Spleen (tissue), 7 donors: ENCODE measurements around the gene MRPL52.

Experiments used
- POLR2A ChIP-seq, 3 donors: fragments of 450-650 bp; IDR thresholded peaks; one replicate each; pipeline ENCODE4 v1.5.1; 2017; ENCODE audit warnings: antibody characterized with exemption in 3 of 3, mild to moderate bottlenecking in 1 of 3
- POLR2AphosphoS5 ChIP-seq, 3 donors: sonication (generic); formaldehyde crosslinking; IDR thresholded peaks; one replicate each; pipeline ENCODE4 v1.5.1; 2017; ENCODE audit warnings: antibody characterized with exemption in 3 of 3
- TF ChIP-seq, protein P1 (sequence below), 11 experiments: fragments of 200-600 bp in 7 of 11; fragments of 450-650 bp in 4 of 11; sonication (generic) in 4 of 11; IDR thresholded peaks in 8 of 11; conservative IDR thresholded peaks in 3 of 11; 1 replicate in 7 of 11; 2 replicates in 4 of 11; pipeline versions ENCODE4 v1.4.0 to v1.8.0; 2016 to 2021; ENCODE audit warnings: antibody characterized with exemption in 11 of 11, inconsistent platforms in 4 of 11, mild to moderate bottlenecking in 1 of 11
- donor health status: DM: no; HTN: no; CAD: no; lungs with moderate emphysema.
- donor health status: DM: no; HTN: no; CAD: no.
- donor health status: DM: no; HTN: no; CAD: no.

GRCh38 chr14:22796087-22796707, 33.5 kb upstream of the MRPL52 start:
- TF ChIP-seq POLR2AphosphoS5 (IDR thresholded peaks at IDR 0.05), result no peak
- TF ChIP-seq, protein P1, sequence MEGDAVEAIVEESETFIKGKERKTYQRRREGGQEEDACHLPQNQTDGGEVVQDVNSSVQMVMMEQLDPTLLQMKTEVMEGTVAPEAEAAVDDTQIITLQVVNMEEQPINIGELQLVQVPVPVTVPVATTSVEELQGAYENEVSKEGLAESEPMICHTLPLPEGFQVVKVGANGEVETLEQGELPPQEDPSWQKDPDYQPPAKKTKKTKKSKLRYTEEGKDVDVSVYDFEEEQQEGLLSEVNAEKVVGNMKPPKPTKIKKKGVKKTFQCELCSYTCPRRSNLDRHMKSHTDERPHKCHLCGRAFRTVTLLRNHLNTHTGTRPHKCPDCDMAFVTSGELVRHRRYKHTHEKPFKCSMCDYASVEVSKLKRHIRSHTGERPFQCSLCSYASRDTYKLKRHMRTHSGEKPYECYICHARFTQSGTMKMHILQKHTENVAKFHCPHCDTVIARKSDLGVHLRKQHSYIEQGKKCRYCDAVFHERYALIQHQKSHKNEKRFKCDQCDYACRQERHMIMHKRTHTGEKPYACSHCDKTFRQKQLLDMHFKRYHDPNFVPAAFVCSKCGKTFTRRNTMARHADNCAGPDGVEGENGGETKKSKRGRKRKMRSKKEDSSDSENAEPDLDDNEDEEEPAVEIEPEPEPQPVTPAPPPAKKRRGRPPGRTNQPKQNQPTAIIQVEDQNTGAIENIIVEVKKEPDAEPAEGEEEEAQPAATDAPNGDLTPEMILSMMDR (IDR thresholded peaks at IDR 0.05 in 8 of 11, conservative IDR thresholded peaks at IDR 0.05 in 3 of 11), result no peak
- no peak for TF ChIP-seq POLR2A (IDR thresholded peaks at IDR 0.05)
